ENCODE results near the gene MYH9. TPM values are rescaled to one million over a fixed set of nuclear protein-coding genes. Genes with fewer than 3 reads are reported as not detected.

Gene MYH9
- total and polyA plus RNA-seq, 4 experiments from 2014 or later, result 17.3 to 734 (median 597) TPM

DNA sequence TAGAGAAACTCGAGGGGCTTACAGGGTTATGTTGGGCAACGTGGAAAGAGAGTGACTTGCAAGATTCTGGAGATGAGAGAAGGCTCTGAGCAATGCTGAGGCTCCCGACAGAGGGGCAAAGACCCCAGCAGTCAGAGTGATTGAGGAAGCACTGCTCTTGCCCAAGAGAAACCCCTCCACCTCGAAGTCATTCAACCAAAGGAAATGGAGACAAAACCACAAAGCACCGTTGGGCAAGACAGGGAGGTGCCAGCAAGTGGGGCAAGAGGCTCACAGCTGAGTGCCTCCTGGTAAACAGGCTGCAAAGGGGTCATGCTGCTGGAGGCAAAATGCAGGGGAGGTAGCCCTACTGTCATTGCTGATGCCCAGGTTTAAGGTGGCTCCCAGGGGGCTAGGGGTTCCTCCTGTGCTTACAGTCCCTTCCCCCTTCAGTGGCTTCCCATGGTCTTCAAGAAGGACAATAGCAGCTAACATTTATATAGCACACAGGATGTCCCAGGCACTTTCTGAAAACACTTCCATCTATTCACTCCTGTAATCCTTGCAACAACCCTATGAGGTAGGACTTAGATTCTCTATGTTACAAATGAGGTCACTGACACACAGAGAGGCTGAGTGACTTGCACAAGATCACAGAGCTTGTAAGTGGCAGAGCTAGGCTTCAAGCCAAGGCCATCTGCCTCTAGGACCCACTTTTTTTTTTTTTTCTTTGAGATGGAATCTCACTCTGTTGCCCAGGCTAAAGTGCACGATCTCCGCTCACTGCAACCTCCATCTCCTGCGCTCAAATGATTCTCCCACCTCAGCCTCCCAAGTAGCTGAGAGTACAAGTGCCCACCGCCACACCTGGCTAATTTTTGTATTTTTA lies 18.1 kb upstream of the MYH9 start:
- peaks cover 72% of the 10 kb centered on the region for H3K4me1 ChIP-seq (ENCODE audit: insufficient read depth, low read length)
- no peaks in the 10 kb centered on the region for H3K9me3 ChIP-seq (ENCODE audit: control insufficient read depth in 1 of 2, low read length in 2 of 2)
- no peaks in the 10 kb centered on the region for H3K36me3 ChIP-seq (ENCODE audit: insufficient read depth, low read length)
- Mint-ChIP-seq H3K27me3 (no peaks in the 10 kb centered on the region), H3K27ac (peak overlapping the region; percentile 89 to 94 (median 94)), H3K36me3 (no peaks in the 10 kb centered on the region), H3K9me3 (no peaks in the 10 kb centered on the region), H3K4me1 (peaks cover 36 to 64% (median 53%) of the 10 kb centered on the region in 4 donors), H3K4me3 (peak overlapping the region; percentile 49 to 84 (median 72))
- peak overlapping the region; percentile 45 for H3K27ac ChIP-seq (ENCODE audit: low read depth, low read length)
- CTCF ChIA-PET (ENCODE audit: partially characterized antibody), result interaction anchor here (0.8 to 4.5 kb wide), 11 partner anchors 21 to 107 kb away, joined by 3 to 54 read pairs (median 4); no protein-coding TSS in a partner anchor
- intact Hi-C loops (cut with micrococcal nuclease), result loop anchor here (1.0 to 2.0 kb wide), 4 partner anchors 17 to 105 kb away; no protein-coding TSS in a partner anchor
- no peaks in the 10 kb centered on the region for H3K27me3 ChIP-seq (ENCODE audit: insufficient read depth, low read length)
- DNase-seq, result peak; percentile 68 to 75 (median 69)
- no peak overlapping the region for H3K4me3 ChIP-seq (ENCODE audit: low read length in 2 of 2)
- POLR2A ChIA-PET (ENCODE audit: partially characterized antibody), result interaction anchor here (0.8 to 6.3 kb wide), 21 partner anchors 9 to 113 kb away, joined by 3 to 52 read pairs (median 6); partner anchors contain the start of genes MYH9 and TXN2

GRCh38 chr22:36405221-36405661 lies 17.5 kb upstream of the MYH9 start:
- no peaks in the 10 kb centered on the region for H3K27me3 ChIP-seq (ENCODE audit: insufficient read depth, low read length)
- CTCF ChIA-PET (ENCODE audit: partially characterized antibody), result interaction anchor here (0.6 to 4.5 kb wide), 14 partner anchors 20 to 107 kb away, joined by 3 to 54 read pairs (median 4); no protein-coding TSS in a partner anchor
- DNase-seq, result peak in 2 of 5 donors; percentile 44 to 47
- H3K36me3 ChIP-seq (ENCODE audit: insufficient read depth, low read length), result no peaks in the 10 kb centered on the region
- Mint-ChIP-seq H3K27ac (peak overlapping the region; percentile 89 to 94 (median 94)), H3K9me3 (no peaks in the 10 kb centered on the region), H3K27me3 (no peaks in the 10 kb centered on the region), H3K4me1 (peaks cover 31 to 58% (median 46%) of the 10 kb centered on the region in 4 donors), H3K4me3 (peak overlapping the region; percentile 49 to 84 (median 72)), H3K36me3 (no peaks in the 10 kb centered on the region)
- intact Hi-C loops (cut with micrococcal nuclease), result loop anchor here (1.0 to 2.0 kb wide), 4 partner anchors 16 to 104 kb away; no protein-coding TSS in a partner anchor
- no peaks in the 10 kb centered on the region for H3K9me3 ChIP-seq (ENCODE audit: control insufficient read depth in 1 of 2, low read length in 2 of 2)
- H3K4me1 ChIP-seq (ENCODE audit: insufficient read depth, low read length), result peaks cover 65% of the 10 kb centered on the region
- H3K4me3 ChIP-seq (ENCODE audit: low read length in 2 of 2), result no peak overlapping the region
- POLR2A ChIA-PET (ENCODE audit: partially characterized antibody), result interaction anchor here (0.7 to 6.3 kb wide), 23 partner anchors 8 to 115 kb away, joined by 3 to 52 read pairs (median 6); partner anchors contain the start of genes MYH9 and TXN2
- H3K27ac ChIP-seq (ENCODE audit: low read depth, low read length), result peak overlapping the region; percentile 45

GRCh38 chr22:36404446-36404845 lies 16.7 kb upstream of the MYH9 start:
- H3K4me3 Mint-ChIP-seq, result peak overlapping the region in 5 of 8 donors; percentile 17 to 84 (median 83)
- no peaks in the 10 kb centered on the region for H3K9me3 Mint-ChIP-seq
- ChIA-PET CTCF (ENCODE audit: partially characterized antibody) (interaction anchor here (0.7 to 4.5 kb wide), 12 partner anchors 19 to 104 kb away, joined by 3 to 54 read pairs (median 6); no protein-coding TSS in a partner anchor), POLR2A (ENCODE audit: partially characterized antibody) (interaction anchor here (0.8 to 6.3 kb wide), 14 partner anchors 8 to 115 kb away, joined by 3 to 52 read pairs (median 6); partner anchors contain the start of genes MYH9 and TXN2)
- peaks cover 30 to 54% (median 43%) of the 10 kb centered on the region in 4 donors for H3K4me1 Mint-ChIP-seq
- no peaks in the 10 kb centered on the region for H3K36me3 ChIP-seq (ENCODE audit: insufficient read depth, low read length)
- no peaks in the 10 kb centered on the region for H3K27me3 ChIP-seq (ENCODE audit: insufficient read depth, low read length)
- H3K4me3 ChIP-seq (ENCODE audit: low read length in 2 of 2), result no peak overlapping the region
- H3K4me1 ChIP-seq (ENCODE audit: insufficient read depth, low read length), result peaks cover 61% of the 10 kb centered on the region
- H3K27ac Mint-ChIP-seq, result peak overlapping the region; percentile 67 to 94 (median 92)
- H3K27ac ChIP-seq (ENCODE audit: low read depth, low read length), result peak overlapping the region; percentile 45
- intact Hi-C loops (cut with micrococcal nuclease), result loop anchor here (2.0 kb wide), 1 partner anchor 16 kb away; no protein-coding TSS in a partner anchor
- H3K36me3 Mint-ChIP-seq, result no peaks in the 10 kb centered on the region
- DNase-seq, result no peak
- no peaks in the 10 kb centered on the region for H3K27me3 Mint-ChIP-seq
- no peaks in the 10 kb centered on the region for H3K9me3 ChIP-seq (ENCODE audit: control insufficient read depth in 1 of 2, low read length in 2 of 2)

GRCh38 chr22:36399472-36399778 lies 11.7 kb upstream of the MYH9 start:
- H3K9me3 ChIP-seq (ENCODE audit: control insufficient read depth in 1 of 2, low read length in 2 of 2), result no peaks in the 10 kb centered on the region
- H3K27ac ChIP-seq (ENCODE audit: low read depth, low read length), result no peak overlapping the region
- H3K36me3 ChIP-seq (ENCODE audit: insufficient read depth, low read length), result no peaks in the 10 kb centered on the region
- intact Hi-C loops (cut with micrococcal nuclease), result no loop called here
- CTCF ChIA-PET (ENCODE audit: partially characterized antibody), result interaction anchor here (1.6 kb wide), 1 partner anchor 98 kb away, joined by 4 read pairs; no protein-coding TSS in a partner anchor
- H3K4me1 ChIP-seq (ENCODE audit: insufficient read depth, low read length), result peaks cover 23% of the 10 kb centered on the region
- POLR2A ChIA-PET (ENCODE audit: partially characterized antibody), result interaction anchor here (1.9 to 2.1 kb wide), 2 partner anchors 11 to 20 kb away, joined by 5 to 12 read pairs; partner anchors contain the start of gene MYH9
- H3K27ac Mint-ChIP-seq, result peak overlapping the region in 1 of 7 donors; percentile 2
- H3K4me1 Mint-ChIP-seq, result peaks cover 18 to 36% (median 22%) of the 10 kb centered on the region in 4 donors
- no peaks in the 10 kb centered on the region for H3K9me3 Mint-ChIP-seq
- H3K27me3 Mint-ChIP-seq, result no peaks in the 10 kb centered on the region
- no peaks in the 10 kb centered on the region for H3K27me3 ChIP-seq (ENCODE audit: insufficient read depth, low read length)
- DNase-seq, result no peak
- no peak overlapping the region for H3K4me3 ChIP-seq (ENCODE audit: low read length in 2 of 2)
- peak overlapping the region in 4 of 8 donors; percentile 0 to 35 (median 20) for H3K4me3 Mint-ChIP-seq
- no peaks in the 10 kb centered on the region for H3K36me3 Mint-ChIP-seq

DNA sequence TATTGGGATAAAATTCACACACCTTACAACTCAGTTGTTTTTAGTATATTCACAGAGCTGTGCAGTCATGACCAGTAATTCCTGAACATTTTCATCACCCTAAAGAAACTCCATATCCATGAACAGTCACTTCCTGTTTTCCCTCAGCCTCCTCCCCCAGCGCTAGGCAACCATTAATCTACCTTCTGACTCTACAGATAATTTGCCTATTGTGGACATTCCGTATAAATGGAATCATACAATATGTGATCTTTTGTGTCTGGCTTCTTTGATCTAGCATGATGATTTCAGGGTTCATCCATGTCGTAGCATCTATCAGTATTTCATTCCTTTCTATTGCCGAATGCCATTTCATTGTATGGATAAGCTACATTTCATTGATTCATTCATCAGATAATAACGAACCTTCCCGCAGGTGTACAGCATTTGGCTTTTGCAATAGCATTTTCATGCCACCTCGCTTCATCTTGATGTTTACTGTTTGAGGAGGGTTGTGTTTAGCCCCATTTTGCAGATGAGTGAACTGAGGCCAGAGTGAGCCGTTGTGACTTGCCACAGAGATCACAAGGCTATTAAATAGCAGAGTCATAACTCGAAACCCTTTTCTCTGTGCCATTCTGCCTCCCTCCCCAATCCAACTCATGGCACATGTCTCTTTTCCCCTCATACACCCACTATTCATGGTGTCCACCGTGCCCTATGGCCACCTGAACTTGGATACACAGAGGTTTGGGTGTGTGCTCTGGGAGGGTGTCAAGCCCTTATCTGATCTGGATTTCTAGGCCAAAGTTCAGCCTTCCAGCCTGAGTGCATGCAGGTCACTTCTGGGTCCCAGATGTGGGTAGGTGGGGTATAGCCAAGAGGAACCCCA lies 11.1 kb upstream of the MYH9 start:
- H3K4me1 ChIP-seq (ENCODE audit: insufficient read depth, low read length), result peaks cover 19% of the 10 kb centered on the region
- H3K27me3 Mint-ChIP-seq, result no peaks in the 10 kb centered on the region
- DNase-seq, result no peak
- H3K9me3 Mint-ChIP-seq, result no peaks in the 10 kb centered on the region
- no peaks in the 10 kb centered on the region for H3K27me3 ChIP-seq (ENCODE audit: insufficient read depth, low read length)
- intact Hi-C loops (cut with micrococcal nuclease), result no loop called here
- CTCF ChIA-PET (ENCODE audit: partially characterized antibody), result interaction anchor here (1.6 kb wide), 1 partner anchor 98 kb away, joined by 4 read pairs; no protein-coding TSS in a partner anchor
- H3K36me3 ChIP-seq (ENCODE audit: insufficient read depth, low read length), result no peaks in the 10 kb centered on the region
- peak overlapping the region in 1 of 8 donors; percentile 0 for H3K4me3 Mint-ChIP-seq
- peaks cover 18 to 32% (median 20%) of the 10 kb centered on the region in 4 donors for H3K4me1 Mint-ChIP-seq
- no peak overlapping the region for H3K4me3 ChIP-seq (ENCODE audit: low read length in 2 of 2)
- no peaks in the 10 kb centered on the region for H3K36me3 Mint-ChIP-seq
- peak overlapping the region in 1 of 7 donors; percentile 34 for H3K27ac Mint-ChIP-seq
- POLR2A ChIA-PET (ENCODE audit: partially characterized antibody), result interaction anchor here (1.9 to 2.1 kb wide), 2 partner anchors 11 to 20 kb away, joined by 5 to 12 read pairs; partner anchors contain the start of gene MYH9
- no peak overlapping the region for H3K27ac ChIP-seq (ENCODE audit: low read depth, low read length)
- no peaks in the 10 kb centered on the region for H3K9me3 ChIP-seq (ENCODE audit: control insufficient read depth in 1 of 2, low read length in 2 of 2)
